Activated T-helper 2 cell treated with anti-CD3 and anti-CD28 coated beads, Interferon-gamma antibody, Interleukin-2, Interleukin-4, amounts not matched to agents 10 μg/mL and 5 μg/mL and 100 μg/mL, durations not matched to agents 14 hours and 24 hours and 36 hours (primary cell): ENCODE results near the gene CCSAP. TPM values are rescaled to one million over a fixed set of nuclear protein-coding genes. Genes with fewer than 3 reads are reported as not detected.

Experiments
- DNase-seq: peaks from one replicate; pipeline ENCODE4 v3.0.0; 2021; ENCODE audit warnings: low spot score
- H3K27ac Mint-ChIP-seq: one replicate; pipeline ENCODE4 v1.8.0; 2021; ENCODE audit warnings: mixed read lengths
- H3K27me3 Mint-ChIP-seq: one replicate; pipeline ENCODE4 v1.8.0; 2021; ENCODE audit warnings: low read depth, mixed read lengths
- H3K36me3 Mint-ChIP-seq: one replicate; pipeline ENCODE4 v1.8.0; 2021; ENCODE audit warnings: low read depth, mixed read lengths
- H3K4me1 Mint-ChIP-seq: one replicate; pipeline ENCODE4 v1.8.0; 2021; ENCODE audit warnings: low read depth, mixed read lengths
- H3K4me3 Mint-ChIP-seq: one replicate; pipeline ENCODE4 v1.8.0; 2021; ENCODE audit warnings: low read depth, mild to moderate bottlenecking, moderate library complexity, mixed read lengths
- H3K9me3 Mint-ChIP-seq: one replicate; pipeline ENCODE4 v1.8.0; 2021; ENCODE audit warnings: mixed read lengths
- intact Hi-C: fragments of 100-400 bp; cut with micrococcal nuclease; formaldehyde crosslinking; loops from one replicate; pipeline ENCODE4 v1.15.1; 2023
- total RNA-seq: library from RNA; stranded (reverse); gene quantifications from 2 replicates; pipeline ENCODE4 v1.2.3, GENCODE V29; 2022

Gene CCSAP, protein sequence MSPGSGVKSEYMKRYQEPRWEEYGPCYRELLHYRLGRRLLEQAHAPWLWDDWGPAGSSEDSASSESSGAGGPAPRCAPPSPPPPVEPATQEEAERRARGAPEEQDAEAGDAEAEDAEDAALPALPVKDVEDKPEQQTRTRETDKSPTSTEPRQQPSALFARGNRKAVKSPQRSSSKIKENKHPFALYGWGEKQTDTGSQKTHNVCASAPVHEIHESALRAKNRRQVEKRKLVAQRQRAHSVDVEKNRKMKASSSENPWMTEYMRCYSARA
- total RNA-seq, result 12.3 and 13.1 TPM in 2 replicates

DNA sequence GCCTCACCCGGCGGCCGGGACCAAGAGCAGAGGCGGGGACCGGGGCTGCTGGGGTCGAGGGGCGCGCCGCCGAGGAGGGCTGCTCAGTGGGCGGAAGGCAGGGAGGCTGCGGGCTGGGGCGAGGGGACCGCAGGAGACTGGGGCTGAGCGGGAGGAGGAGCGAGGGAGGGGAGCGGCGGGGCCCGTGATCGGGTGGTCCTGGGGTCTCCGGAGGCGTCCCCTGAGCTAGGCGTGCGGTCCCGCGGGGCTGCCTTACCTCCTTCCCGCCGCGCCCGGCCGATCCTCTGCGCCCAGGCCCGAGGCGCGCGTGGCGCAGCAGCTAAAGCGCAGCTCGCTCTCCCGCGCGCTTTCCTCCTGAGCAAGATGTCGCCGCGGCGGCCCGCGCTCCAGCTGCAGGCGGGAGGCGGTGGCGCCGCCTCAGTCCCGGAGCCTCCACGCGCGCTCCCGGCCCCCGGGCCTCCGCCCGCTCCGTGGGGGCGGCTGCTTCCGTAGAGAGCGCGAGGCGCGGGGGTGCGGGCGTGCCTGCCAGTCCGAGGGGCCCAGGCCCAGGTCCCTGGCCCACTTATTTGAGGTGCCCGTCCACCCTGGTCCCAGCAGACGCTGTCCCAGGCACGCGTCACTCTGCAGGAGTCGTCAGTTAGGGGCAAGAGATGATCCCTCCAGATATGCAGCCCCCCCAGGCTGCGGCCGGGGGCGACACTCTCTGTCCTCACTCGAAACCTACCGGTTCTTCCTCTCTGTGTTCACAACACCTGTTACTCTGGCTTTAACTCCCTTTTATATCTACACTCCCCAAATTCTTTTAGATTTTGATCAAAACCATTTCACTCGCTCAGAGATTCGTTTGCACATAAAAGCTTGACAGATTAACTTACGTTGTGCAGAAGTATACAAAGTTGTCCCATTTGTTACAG is at the start of gene CCSAP:
CCSAP (minus strand) TSS at position 392 of the 914 bp plus-strand sequence. CDS start 582 bp downstream, outside the sequence.
- Mint-ChIP-seq H3K9me3 (no peaks in the 10 kb centered on the region), H3K4me1 (peaks cover 41% of the 10 kb centered on the region), H3K4me3 (peak within 1 kb of the TSS; percentile 94), H3K27ac (peak within 1 kb of the TSS; percentile 89), H3K27me3 (peaks cover 23% of the 10 kb centered on the region), H3K36me3 (peaks cover 24% of the 10 kb centered on the region)
- intact Hi-C loops, result loop anchor here (1.0 to 5.0 kb wide), 4 partner anchors 72 to 215 kb away; partner anchors contain the start of genes ABCB10, NUP133 and RAB4A
- DNase-seq, result peak; percentile 52

DNA sequence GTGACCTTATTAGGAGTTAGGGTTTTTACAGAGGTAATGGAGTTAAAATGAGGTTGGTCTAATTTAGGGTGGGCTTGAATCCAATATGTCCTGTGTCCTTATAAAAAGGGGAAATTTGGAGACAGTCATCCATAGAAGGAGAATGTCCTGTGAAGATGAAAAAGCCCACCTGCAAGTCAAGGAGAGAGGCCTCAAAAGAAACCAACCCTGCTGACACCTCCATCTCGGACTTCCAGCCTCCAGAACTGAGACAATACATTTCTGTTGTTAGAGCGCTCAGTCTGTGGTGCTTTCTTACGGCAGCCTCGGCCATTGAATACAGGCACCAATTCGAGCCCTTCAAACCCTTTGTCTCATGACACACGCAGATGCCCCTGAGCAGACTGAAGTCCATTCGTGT is 47.3 kb upstream of the CCSAP start:
- Mint-ChIP-seq H3K27ac (no peak overlapping the region), H3K4me1 (no peaks in the 10 kb centered on the region)

DNA sequence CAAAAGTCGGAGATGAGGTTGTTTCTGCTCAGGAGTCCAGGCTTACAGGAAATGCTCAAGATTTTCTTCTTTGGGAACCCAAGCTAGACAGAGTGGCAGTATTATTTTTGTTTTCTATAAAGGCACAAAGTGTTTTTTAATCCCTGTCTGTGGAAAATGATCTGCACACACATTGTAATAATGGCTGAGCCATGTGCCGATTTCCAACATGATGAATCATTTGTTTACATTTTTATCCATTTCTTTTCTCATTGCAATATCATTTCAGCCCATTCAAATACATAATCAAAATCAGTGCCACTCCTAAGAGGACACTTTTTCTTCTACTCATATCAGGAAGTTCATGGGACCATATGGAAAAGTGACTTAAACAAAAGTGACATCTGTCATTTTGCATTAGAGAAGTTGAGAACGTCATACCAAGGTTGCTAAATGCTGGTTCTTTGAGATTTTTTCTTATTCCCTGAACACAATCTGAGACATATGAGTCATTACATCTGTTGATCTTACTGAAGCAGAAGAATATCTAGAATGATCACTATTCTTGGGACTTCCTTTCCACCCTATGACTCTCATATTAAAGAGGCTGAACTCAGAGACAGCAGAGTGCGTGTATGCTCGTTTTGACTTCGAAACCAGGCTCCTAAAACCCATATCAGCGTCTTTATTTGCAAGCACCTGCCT is 46.2 kb upstream of the CCSAP start:
- Mint-ChIP-seq H3K36me3 (no peaks in the 10 kb centered on the region), H3K9me3 (no peaks in the 10 kb centered on the region), H3K4me3 (no peak overlapping the region), H3K27me3 (peaks cover 26% of the 10 kb centered on the region), H3K4me1 (no peaks in the 10 kb centered on the region), H3K27ac (no peak overlapping the region)
- DNase-seq, result no peak
- intact Hi-C loops, result no loop called here

More for the DNA sequence above, 47.3 kb upstream of the CCSAP start:
- DNase-seq, result no peak
- no peaks in the 10 kb centered on the region for H3K36me3 Mint-ChIP-seq
- intact Hi-C loops, result no loop called here
- H3K4me3 Mint-ChIP-seq, result no peak overlapping the region
- no peaks in the 10 kb centered on the region for H3K9me3 Mint-ChIP-seq
- peaks cover 25% of the 10 kb centered on the region for H3K27me3 Mint-ChIP-seq

DNA sequence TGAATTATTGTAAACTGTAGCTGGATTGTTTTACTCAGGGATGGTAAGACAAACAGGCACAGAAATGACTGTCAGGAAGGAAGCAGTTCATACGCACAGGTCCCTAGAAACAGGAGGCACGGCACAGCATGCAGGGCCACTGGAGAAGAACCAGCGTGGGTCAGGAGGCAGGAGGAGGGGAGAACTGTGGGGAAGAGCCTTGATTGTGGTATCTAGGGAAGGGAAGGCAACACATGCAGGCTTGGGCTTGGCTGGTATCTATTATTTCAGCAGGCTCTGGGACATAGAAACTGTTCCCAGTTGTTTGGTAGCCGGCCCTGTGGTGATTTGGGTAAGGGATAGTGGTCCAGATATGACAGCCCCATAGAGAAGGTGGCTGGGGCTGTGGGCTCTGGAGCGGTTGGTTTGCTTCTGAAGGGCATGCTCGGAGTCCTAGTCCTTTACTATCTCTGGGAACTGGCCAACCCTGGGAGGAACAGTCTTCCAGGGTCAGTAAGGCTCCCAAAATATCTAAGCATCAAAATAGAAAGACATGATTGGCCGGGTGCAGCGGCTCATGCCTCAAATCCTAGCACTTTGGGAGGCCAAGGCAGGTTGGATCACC is 43.1 kb upstream of the CCSAP start:
- Mint-ChIP-seq H3K27me3 (peaks cover 23% of the 10 kb centered on the region), H3K36me3 (no peaks in the 10 kb centered on the region), H3K4me1 (no peaks in the 10 kb centered on the region), H3K27ac (no peak overlapping the region), H3K9me3 (no peaks in the 10 kb centered on the region), H3K4me3 (no peak overlapping the region)
- intact Hi-C loops, result no loop called here
- no peak for DNase-seq

DNA sequence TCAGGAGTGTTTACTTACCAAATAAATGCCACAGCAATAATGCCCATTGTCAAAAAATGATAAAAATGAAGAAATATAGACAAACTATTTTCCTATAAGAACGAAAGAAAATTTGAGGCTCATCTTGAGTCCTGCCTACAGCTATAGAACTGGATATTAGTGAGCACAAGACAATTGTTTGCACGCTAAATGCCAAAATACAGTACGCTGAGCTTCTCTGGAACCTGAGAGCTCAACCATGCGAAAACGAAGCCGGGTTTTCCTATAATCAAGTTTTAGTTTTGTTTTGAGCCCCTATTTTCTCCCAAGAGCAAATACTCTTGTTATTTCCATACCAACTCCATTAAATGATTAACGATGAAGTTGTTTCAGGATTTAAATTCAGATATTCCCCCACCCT is 42.0 kb upstream of the CCSAP start:
- no peak for DNase-seq
- Mint-ChIP-seq H3K9me3 (no peaks in the 10 kb centered on the region), H3K4me1 (no peaks in the 10 kb centered on the region), H3K36me3 (no peaks in the 10 kb centered on the region), H3K4me3 (no peak overlapping the region), H3K27me3 (peaks cover 29% of the 10 kb centered on the region), H3K27ac (no peak overlapping the region)
- intact Hi-C loops, result no loop called here

DNA sequence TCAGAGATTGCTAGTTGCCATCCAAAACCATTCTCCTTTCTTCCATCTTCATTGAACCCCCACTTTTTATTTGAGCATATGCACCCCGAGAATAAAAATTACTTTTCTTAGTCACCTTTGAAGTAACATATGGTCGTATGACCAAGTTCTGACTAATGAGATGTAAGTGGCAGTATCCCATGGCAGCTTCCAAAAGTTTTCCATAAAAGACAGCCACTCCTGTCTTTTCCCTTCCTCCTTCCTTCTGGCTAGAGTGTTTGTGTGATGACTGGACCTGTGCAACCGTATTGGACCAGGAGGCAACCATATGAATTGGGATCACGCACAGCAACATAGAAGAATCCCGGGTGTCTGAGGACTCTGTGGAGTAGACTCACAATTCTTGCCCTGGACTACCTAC is 41.1 kb upstream of the CCSAP start:
- intact Hi-C loops, result no loop called here
- H3K36me3 Mint-ChIP-seq, result no peaks in the 10 kb centered on the region

DNA sequence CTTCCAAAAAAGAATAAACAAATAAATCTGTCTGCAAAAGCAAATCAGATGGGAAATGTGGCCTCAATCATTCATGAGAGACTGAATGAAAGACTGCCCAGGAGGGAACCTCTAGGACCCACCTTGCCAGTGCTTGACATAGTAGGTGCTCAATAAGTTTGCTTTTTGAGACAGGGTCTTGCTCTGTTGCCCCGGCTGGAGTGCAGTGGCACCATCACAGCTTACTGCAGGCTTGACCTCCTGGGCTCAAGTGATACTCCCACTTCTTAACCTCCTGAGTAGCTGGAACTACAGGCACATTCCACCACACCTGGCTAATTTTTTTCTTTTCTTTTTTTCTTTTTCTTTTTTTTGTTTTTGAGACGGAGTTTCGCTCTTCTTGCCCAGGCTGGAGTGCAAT is 40.3 kb upstream of the CCSAP start:
- H3K4me1 Mint-ChIP-seq, result no peaks in the 10 kb centered on the region
- DNase-seq, result no peak
- no peaks in the 10 kb centered on the region for H3K9me3 Mint-ChIP-seq
- H3K36me3 Mint-ChIP-seq, result no peaks in the 10 kb centered on the region
- intact Hi-C loops, result no loop called here
- no peak overlapping the region for H3K27ac Mint-ChIP-seq
- H3K27me3 Mint-ChIP-seq, result peaks cover 21% of the 10 kb centered on the region
- no peak overlapping the region for H3K4me3 Mint-ChIP-seq

More for the DNA sequence above, 41.1 kb upstream of the CCSAP start:
- Mint-ChIP-seq H3K4me3 (no peak overlapping the region), H3K9me3 (no peaks in the 10 kb centered on the region), H3K27me3 (peaks cover 25% of the 10 kb centered on the region), H3K4me1 (no peaks in the 10 kb centered on the region), H3K27ac (no peak overlapping the region)
- no peak for DNase-seq

DNA sequence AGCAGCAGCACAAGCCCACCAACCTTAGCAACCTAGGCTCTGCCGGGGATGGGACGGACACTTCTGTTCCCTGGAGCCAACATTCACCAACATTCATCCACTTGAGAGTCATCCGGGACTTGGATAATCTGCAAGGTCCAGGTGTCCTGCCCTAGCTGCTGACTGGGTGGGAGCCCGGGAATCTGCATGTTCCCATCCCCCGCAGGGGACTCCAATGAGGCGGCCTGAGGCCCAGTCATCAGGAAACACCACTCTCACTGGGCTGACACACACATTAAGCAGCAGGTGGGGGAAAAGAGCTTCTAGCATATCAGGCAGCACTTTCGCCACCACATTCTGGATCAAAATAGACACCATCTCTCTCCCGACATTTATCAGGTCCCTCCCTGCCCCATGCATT is 38.4 kb upstream of the CCSAP start:
- H3K36me3 Mint-ChIP-seq, result no peaks in the 10 kb centered on the region
- no peaks in the 10 kb centered on the region for H3K4me1 Mint-ChIP-seq
- DNase-seq, result no peak
- intact Hi-C loops, result no loop called here
- H3K27me3 Mint-ChIP-seq, result peaks cover 19% of the 10 kb centered on the region
- H3K27ac Mint-ChIP-seq, result no peak overlapping the region
- H3K9me3 Mint-ChIP-seq, result no peaks in the 10 kb centered on the region
- H3K4me3 Mint-ChIP-seq, result no peak overlapping the region

DNA sequence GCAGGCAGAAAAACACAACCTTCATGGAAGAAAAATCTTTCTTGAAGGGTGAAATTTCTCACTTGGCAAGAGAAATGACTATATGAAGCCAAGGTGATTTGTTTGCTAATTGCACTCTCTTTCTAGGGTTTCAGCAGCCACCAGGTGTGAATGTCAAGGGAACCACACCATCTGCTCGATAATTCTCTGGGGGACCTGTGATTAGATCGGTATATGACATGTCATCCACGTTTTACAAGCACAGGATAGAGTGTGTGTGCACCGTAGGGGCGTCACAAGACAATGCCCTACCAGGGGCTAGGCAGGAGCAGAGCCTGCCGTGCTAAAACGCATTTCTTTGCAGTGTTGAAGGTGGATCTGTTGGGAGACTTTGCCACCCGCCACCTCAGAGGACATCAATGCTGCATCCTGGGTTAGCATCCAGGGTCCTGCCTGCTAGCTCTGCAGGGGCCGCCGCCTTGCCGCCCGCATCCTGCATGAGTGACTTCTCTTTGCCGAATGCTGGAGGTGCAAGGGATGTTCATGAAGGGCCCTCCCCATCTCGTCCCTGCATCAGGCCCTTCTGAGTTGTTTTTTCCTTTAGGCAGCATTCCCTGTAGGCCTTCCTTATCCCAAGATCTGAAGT is 37.8 kb upstream of the CCSAP start:
- Mint-ChIP-seq H3K27me3 (peaks cover 17% of the 10 kb centered on the region), H3K4me1 (no peaks in the 10 kb centered on the region), H3K9me3 (no peaks in the 10 kb centered on the region), H3K4me3 (no peak overlapping the region), H3K36me3 (no peaks in the 10 kb centered on the region), H3K27ac (no peak overlapping the region)
- DNase-seq, result no peak
- intact Hi-C loops, result no loop called here

DNA sequence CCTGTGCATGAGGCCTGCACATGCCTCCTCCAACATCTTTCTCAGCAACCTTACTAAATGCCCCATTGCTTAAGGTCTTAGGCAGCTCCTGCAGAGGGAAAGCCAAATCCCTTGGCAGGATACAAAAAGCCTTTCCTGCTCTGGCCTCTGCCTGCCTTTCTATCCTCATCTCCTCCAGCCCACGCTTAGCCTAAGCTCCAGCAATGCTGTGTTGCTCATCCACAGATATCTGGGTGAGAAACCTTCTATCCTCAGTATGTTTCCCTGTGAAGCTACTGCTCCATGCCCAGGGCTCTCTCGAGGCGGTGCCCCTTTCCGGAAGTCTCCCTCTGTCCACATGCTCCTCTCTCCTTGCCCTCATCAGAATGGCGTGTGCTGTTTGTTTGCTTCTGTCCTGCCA is 37.0 kb upstream of the CCSAP start:
- Mint-ChIP-seq H3K27ac (no peak overlapping the region), H3K9me3 (no peaks in the 10 kb centered on the region), H3K36me3 (no peaks in the 10 kb centered on the region), H3K27me3 (peaks cover 15% of the 10 kb centered on the region), H3K4me3 (no peak overlapping the region), H3K4me1 (no peaks in the 10 kb centered on the region)
- intact Hi-C loops, result no loop called here
- no peak for DNase-seq

DNA sequence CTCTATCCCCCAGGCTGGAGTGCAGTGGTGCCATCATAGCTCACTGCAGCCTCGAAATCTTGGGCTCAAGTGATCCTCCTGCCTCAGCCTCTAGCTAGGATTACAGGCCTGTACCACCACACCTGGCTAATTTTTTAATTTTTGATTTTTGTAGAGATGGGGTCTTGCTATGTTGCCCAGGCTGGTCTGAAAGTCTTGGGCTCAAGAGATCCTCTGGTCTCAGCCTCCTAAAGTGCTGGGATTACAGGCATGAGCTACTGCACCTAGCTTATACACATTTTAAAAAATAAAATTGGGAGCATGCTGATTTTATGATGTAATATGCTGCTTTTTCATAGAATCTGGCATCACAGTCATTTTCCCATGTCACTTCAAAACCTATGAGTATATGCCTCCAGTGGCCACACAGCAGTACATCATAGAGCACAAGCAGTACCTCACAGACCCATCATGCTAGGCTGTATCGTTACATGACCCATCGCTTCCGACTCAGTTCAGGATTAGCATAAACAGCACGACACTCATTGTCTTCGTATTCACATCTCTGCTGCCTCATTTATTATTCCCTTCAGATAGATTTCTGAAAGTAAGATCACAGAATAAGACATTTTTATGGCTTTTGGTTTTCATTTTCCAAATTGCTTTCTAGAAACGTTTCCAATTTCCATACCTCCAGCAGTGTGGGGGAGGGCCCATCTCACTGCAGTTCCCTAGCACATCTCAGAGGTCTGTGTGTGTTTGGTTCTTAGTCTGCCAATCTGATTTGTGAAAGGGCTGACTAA is 35.9 kb upstream of the CCSAP start:
- peaks cover 8% of the 10 kb centered on the region for H3K27me3 Mint-ChIP-seq
- intact Hi-C loops, result no loop called here
- no peaks in the 10 kb centered on the region for H3K9me3 Mint-ChIP-seq
- no peak overlapping the region for H3K4me3 Mint-ChIP-seq
- H3K4me1 Mint-ChIP-seq, result no peaks in the 10 kb centered on the region
- no peaks in the 10 kb centered on the region for H3K36me3 Mint-ChIP-seq
- DNase-seq, result no peak
- no peak overlapping the region for H3K27ac Mint-ChIP-seq
